LNCAP (cell line): Measurements from ENCODE around the gene RPS25.

Experiments used
- CTCF ChIP-seq: fragments of 450-650 bp; IDR thresholded peaks from 2 replicates; pipeline ENCODE4 v1.5.1; 2017; ENCODE audit warnings: mild to moderate bottlenecking

The RPS25 gene

GRCh38 chr11:119025978-119026766 lies 8.0 kb upstream of the RPS25 start:
- TF ChIP-seq CTCF: no peak

- TF ChIP-seq CTCF: no peak
These were observed 7.4 kb upstream of the RPS25 start for GRCh38 chr11:119025541-119025940.

GRCh38 chr11:119025099-119025473 lies 6.9 kb upstream of the RPS25 start:
- TF ChIP-seq CTCF: no peak

- no peak for TF ChIP-seq CTCF
These were observed 6.4 kb upstream of the RPS25 start for GRCh38 chr11:119024430-119025098.

- no peak for TF ChIP-seq CTCF
These were observed 5.6 kb upstream of the RPS25 start for GRCh38 chr11:119023741-119024140.

- no peak for TF ChIP-seq CTCF
These were observed 3.5 kb upstream of the RPS25 start for GRCh38 chr11:119021631-119022030.

- TF ChIP-seq CTCF: no peak
These were observed 1.9 kb upstream of the RPS25 start for GRCh38 chr11:119019996-119020395.
